MM.1S (cell line): ENCODE measurements around the gene ZNF441.

Source experiments
- DNase-seq: peaks from one replicate; pipeline ENCODE4 v3.0.0-alpha.2; 2015
- H2AFZ ChIP-seq: fragments of 300-600 bp; sonication (generic); 2 replicates; pipeline ENCODE4 v1.6.0; 2016; ENCODE audit warnings: antibody characterized with exemption, low read length
- H3F3A ChIP-seq: fragments of 300-600 bp; sonication (generic); 2 replicates; pipeline ENCODE4 v1.6.1; 2016; ENCODE audit warnings: mild to moderate bottlenecking, antibody characterized with exemption, low read length, moderate library complexity, mixed read lengths; ENCODE audit not compliant: insufficient read depth
- H3K27ac ChIP-seq: fragments of 300-600 bp; sonication (generic); 2 replicates; pipeline ENCODE4 v1.5.1; 2016; ENCODE audit warnings: mild to moderate bottlenecking, low read length
- H3K27me3 ChIP-seq: fragments of 300-600 bp; sonication (generic); replicated peaks from 2 replicates; pipeline ENCODE4 v1.6.0; 2016; ENCODE audit warnings: low read length; ENCODE audit not compliant: insufficient read depth
- H3K36me3 ChIP-seq: fragments of 300-600 bp; sonication (generic); replicated peaks from 2 replicates; pipeline ENCODE4 v1.6.1; 2016; ENCODE audit warnings: mild to moderate bottlenecking, low read length, mixed read lengths; ENCODE audit not compliant: insufficient read depth
- H3K4me1 ChIP-seq: fragments of 300-600 bp; sonication (generic); 2 replicates; pipeline ENCODE4 v1.6.1; 2016; ENCODE audit warnings: low read length, mixed read lengths
- H3K4me2 ChIP-seq: fragments of 300-600 bp; sonication (generic); 2 replicates; pipeline ENCODE4 v1.6.0; 2016; ENCODE audit warnings: low read depth, low read length
- H3K4me3 ChIP-seq: fragments of 300-600 bp; sonication (generic); 2 replicates; pipeline ENCODE4 v1.5.1; 2016; ENCODE audit warnings: low read length, mixed read lengths
- H3K79me2 ChIP-seq: fragments of 300-600 bp; sonication (generic); 2 replicates; pipeline ENCODE4 v1.6.1; 2016; ENCODE audit warnings: mixed run types, low read length, mixed read lengths
- H3K9ac ChIP-seq: fragments of 300-600 bp; sonication (generic); 2 replicates; pipeline ENCODE4 v1.6.1; 2016; ENCODE audit warnings: low read length, mixed read lengths
- H3K9me2 ChIP-seq: fragments of 300-600 bp; sonication (generic); replicated peaks from 2 replicates; pipeline ENCODE4 v1.6.1; 2016; ENCODE audit warnings: mild to moderate bottlenecking, low read length, mixed read lengths; ENCODE audit not compliant: insufficient read depth
- H3K9me3 ChIP-seq: fragments of 300-600 bp; sonication (generic); replicated peaks from 2 replicates; pipeline ENCODE4 v1.6.1; 2016; ENCODE audit warnings: mild to moderate bottlenecking, low read length, mixed read lengths; ENCODE audit not compliant: insufficient read depth
- H4K20me1 ChIP-seq: fragments of 300-600 bp; sonication (generic); 2 replicates; pipeline ENCODE4 v1.6.1; 2016; ENCODE audit warnings: mild to moderate bottlenecking, low read length, moderate library complexity, mixed read lengths; ENCODE audit not compliant: insufficient read depth
- EZH2 ChIP-seq: fragments of 300-600 bp; sonication (generic); optimal IDR thresholded peaks from 2 replicates; pipeline ENCODE3; 2017; ENCODE audit warnings: low read depth, mild to moderate bottlenecking, antibody characterized with exemption, low read length, mixed read lengths
- EZH2phosphoT487 ChIP-seq: fragments of 300-600 bp; sonication (generic); IDR thresholded peaks from 2 replicates; pipeline ENCODE4 v1.6.1; 2018; ENCODE audit warnings: antibody characterized with exemption, low read length
- TF ChIP-seq, protein P1 (sequence below): fragments of 300-600 bp; sonication (generic); IDR thresholded peaks from 2 replicates; pipeline ENCODE4 v1.5.1; 2016; ENCODE audit warnings: antibody characterized with exemption, low read length, mixed read lengths

Gene ZNF441

DNA sequence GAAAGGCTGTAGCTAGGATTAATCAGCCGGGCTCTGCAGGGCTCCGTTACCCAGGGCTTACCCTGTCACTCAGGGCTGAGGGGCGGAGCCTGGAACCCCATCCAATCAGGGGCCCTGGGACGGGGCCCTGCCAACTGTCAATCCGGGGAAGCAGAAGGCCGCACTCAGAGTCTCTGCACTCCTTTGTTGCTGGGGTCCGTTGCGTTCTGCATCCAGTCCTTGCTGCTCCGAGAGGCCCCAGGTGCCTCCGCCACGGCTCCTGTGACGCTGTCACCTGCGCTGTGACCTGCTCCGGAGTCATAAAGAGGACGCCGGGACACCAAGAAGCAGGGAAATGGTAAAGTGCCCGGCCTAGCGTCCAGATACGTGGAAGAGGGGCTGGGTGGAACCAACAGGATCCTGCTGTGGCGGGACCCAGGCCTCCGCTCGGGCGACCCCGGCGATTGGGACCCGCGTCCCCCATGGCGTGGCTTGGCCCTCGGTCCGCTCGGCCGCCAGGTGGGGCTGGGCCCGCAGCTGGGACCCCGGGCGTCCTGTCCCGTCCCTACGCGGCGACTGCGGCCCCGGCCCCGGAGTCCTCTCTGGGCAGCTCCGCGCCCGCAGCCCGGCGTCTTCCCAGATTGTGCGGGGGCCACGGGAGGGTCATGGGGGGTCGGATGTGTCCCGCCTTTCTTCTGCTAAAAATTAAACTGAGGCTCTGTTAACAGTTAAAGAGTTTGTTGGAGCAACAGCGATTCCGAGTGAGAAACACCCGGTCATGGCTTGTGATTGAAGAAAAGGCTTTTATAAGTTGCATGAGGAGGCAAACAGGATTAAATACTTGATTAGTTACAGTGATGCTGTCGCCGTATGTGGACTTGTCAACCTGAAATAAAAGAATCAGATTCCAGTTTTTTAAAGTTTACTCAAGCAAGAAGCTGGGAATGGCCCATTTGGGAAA lies 31.9 kb downstream of the ZNF441 start, which contains the start of gene ZNF491:
Gene ZNF491 (plus strand): TSS at position 133 of the 940 bp plus-strand sequence. CDS start 7,431 bp downstream, outside the sequence.
- Histone ChIP-seq H3K4me2 (peak within 1 kb of the TSS; percentile 94), H3K9me2 (no peaks in the 10 kb centered on the region), H3K27me3 (no peaks in the 10 kb centered on the region), H3K27ac (peak within 1 kb of the TSS; percentile 56; the same call in 1 of the 2 replicates), H2AFZ (peak within 1 kb of the TSS; percentile 100), H3K4me3 (peak within 1 kb of the TSS; percentile 86), H3K79me2 (no peaks in the 10 kb centered on the region), H4K20me1 (no peaks in the 10 kb centered on the region), H3F3A (peaks cover 7% of the 10 kb centered on the region), H3K9ac (peak within 1 kb of the TSS; percentile 61; the same call in 1 of the 2 replicates), H3K9me3 (no peaks in the 10 kb centered on the region), H3K4me1 (peaks cover 8% of the 10 kb centered on the region), H3K36me3 (no peaks in the 10 kb centered on the region)
- peak; percentile 94 for DNase-seq
- TF ChIP-seq, protein P1, sequence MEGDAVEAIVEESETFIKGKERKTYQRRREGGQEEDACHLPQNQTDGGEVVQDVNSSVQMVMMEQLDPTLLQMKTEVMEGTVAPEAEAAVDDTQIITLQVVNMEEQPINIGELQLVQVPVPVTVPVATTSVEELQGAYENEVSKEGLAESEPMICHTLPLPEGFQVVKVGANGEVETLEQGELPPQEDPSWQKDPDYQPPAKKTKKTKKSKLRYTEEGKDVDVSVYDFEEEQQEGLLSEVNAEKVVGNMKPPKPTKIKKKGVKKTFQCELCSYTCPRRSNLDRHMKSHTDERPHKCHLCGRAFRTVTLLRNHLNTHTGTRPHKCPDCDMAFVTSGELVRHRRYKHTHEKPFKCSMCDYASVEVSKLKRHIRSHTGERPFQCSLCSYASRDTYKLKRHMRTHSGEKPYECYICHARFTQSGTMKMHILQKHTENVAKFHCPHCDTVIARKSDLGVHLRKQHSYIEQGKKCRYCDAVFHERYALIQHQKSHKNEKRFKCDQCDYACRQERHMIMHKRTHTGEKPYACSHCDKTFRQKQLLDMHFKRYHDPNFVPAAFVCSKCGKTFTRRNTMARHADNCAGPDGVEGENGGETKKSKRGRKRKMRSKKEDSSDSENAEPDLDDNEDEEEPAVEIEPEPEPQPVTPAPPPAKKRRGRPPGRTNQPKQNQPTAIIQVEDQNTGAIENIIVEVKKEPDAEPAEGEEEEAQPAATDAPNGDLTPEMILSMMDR = peak; percentile 36
- TF ChIP-seq EZH2 = no peak
- TF ChIP-seq EZH2phosphoT487 = no peak

DNA sequence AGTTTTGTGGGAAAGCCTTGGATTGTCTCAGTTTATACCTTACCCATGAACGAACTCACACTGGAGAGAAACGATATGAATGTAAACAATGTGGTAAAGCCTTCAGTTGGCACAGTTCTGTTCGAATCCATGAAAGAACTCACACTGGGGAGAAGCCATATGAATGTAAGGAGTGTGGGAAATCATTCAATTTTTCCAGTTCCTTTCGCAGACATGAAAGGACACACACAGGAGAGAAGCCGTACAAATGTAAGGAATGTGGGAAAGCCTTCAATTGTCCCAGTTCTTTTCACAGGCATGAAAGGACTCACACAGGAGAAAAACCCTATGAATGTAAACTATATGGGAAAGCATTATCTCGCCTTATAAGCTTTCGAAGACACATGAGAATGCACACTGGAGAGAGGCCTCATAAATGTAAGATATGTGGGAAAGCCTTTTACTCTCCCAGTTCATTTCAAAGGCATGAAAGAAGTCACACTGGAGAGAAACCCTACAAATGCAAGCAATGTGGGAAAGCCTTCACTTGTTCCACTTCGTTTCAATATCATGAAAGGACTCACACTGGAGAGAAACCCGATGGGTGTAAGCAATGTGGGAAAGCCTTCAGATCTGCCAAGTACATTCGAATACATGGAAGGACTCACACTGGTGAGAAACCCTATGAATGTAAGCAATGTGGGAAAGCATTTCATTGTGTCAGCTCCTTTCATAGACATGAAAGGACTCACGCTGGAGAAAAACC lies 39.7 kb downstream of the ZNF441 start:
- H3K9me3 ChIP-seq = no peaks in the 10 kb centered on the region; the same call in 1 of the 2 replicates
- no peaks in the 10 kb centered on the region for H3K9me2 ChIP-seq
- H3K4me1 ChIP-seq = no peaks in the 10 kb centered on the region
- H2AFZ ChIP-seq = no peak overlapping the region
- TF ChIP-seq, protein P1 = no peak
- no peak for TF ChIP-seq EZH2
- TF ChIP-seq EZH2phosphoT487 = no peak
- H3K4me3 ChIP-seq = no peak overlapping the region
- H3K27ac ChIP-seq = no peak overlapping the region
- no peaks in the 10 kb centered on the region for H3F3A ChIP-seq
- no peak overlapping the region for H3K9ac ChIP-seq
- no peaks in the 10 kb centered on the region for H3K27me3 ChIP-seq
- H3K79me2 ChIP-seq = no peaks in the 10 kb centered on the region
- no peaks in the 10 kb centered on the region for H3K36me3 ChIP-seq
- DNase-seq = no peak
- no peak overlapping the region for H3K4me2 ChIP-seq
- no peaks in the 10 kb centered on the region for H4K20me1 ChIP-seq

DNA sequence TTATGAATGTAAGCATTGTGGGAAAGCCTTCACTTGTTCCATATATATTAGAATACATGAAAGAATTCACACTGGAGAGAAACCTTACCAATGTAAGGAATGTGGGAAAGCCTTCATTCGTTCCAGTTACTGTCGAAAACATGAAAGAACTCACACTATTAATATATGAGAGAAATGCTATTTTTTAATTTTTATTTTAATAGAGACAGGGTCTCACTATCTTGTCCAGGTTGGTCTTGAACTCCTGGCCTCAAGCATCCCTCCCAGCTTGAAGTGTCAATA lies 40.2 kb downstream of the ZNF441 start:
- H3K4me2 ChIP-seq = no peak overlapping the region
- DNase-seq = no peak
- H3K4me3 ChIP-seq = no peak overlapping the region
- no peaks in the 10 kb centered on the region for H4K20me1 ChIP-seq
- H2AFZ ChIP-seq = no peak overlapping the region
- no peak for TF ChIP-seq EZH2
- TF ChIP-seq EZH2phosphoT487 = no peak
- no peaks in the 10 kb centered on the region; the same call in 1 of the 2 replicates for H3K9me3 ChIP-seq
- H3K9ac ChIP-seq = no peak overlapping the region
- no peaks in the 10 kb centered on the region for H3K36me3 ChIP-seq
- H3F3A ChIP-seq = no peaks in the 10 kb centered on the region
- no peak overlapping the region for H3K27ac ChIP-seq
- no peaks in the 10 kb centered on the region for H3K4me1 ChIP-seq
- no peaks in the 10 kb centered on the region for H3K79me2 ChIP-seq
- H3K9me2 ChIP-seq = no peaks in the 10 kb centered on the region
- H3K27me3 ChIP-seq = no peaks in the 10 kb centered on the region
